Measurements from ENCODE around the gene SLC5A3. TPM values are rescaled to one million over a fixed set of nuclear protein-coding genes. Genes with fewer than 3 reads are reported as not detected.

The SLC5A3 gene
- total RNA-seq, 1 donor from 2014 or later: 5.1 TPM

Other genes with a start within 250 kb of the SLC5A3 start
- 835 TPM for gene ATP5PO, start 157.8 kb upstream of the SLC5A3 start, total RNA-seq
- 74.4 TPM for gene MRPS6, start within 50 bp of the SLC5A3 start, total RNA-seq

All from Right ventricle myocardium superior (tissue), 1 donor.